ENCODE data around the gene LAPTM4A.
"Not testable (repeated sequence)": the region's sequence is repeated elsewhere in the genome, so short reads cannot be mapped to it uniquely, and the experiment has no call there.

Gene LAPTM4A

DNA sequence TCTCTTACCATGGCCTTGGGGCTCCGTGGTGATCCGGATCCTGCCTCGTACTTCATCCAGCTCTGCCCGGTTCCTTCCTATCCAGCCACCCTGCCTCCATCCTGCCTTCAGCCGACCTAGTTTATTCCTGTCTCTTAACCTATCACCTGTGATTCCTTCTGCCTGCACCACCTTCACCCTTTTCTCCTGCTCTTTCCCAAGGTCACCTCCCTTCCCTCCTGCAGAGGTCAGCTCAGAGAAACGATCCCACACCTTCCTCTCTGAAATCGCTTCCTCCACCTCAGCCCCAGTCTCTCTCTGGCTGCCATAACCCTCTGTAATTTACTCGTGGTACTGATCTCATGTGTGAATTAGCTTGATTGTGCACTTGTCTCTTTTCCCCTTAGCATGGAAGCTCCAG, 23.5 kb upstream of the LAPTM4A start:
- no peak overlapping the region for H3K4me3 ChIP-seq (ENCODE audit: control insufficient read depth, low read depth, low read length)
- no peak for DNase-seq (ENCODE audit: low read depth)
- TF ChIP-seq CTCF (conservative IDR thresholded peaks at IDR 0.05; ENCODE audit: control insufficient read depth, insufficient read depth, low read depth, low read length), result no peak

GRCh38 chr2:20074046-20074648, 22.7 kb upstream of the LAPTM4A start:
- not testable (repeated sequence) for DNase-seq (ENCODE audit: low read depth); H3K4me3 ChIP-seq (ENCODE audit: control insufficient read depth, low read depth, low read length)

- H3K4me3 ChIP-seq (ENCODE audit: control insufficient read depth, low read depth, low read length), result no peak overlapping the region
- DNase-seq (ENCODE audit: low read depth), result peak; percentile 24
- no peak for TF ChIP-seq CTCF (conservative IDR thresholded peaks at IDR 0.05; ENCODE audit: control insufficient read depth, insufficient read depth, low read depth, low read length)
These were observed 22.0 kb upstream of the LAPTM4A start for GRCh38 chr2:20073460-20073859.

GRCh38 chr2:20072436-20073158, 21.2 kb upstream of the LAPTM4A start:
- H3K4me3 ChIP-seq (ENCODE audit: control insufficient read depth, low read depth, low read length), result peak overlapping the region; percentile 8
- TF ChIP-seq CTCF (conservative IDR thresholded peaks at IDR 0.05; ENCODE audit: control insufficient read depth, insufficient read depth, low read depth, low read length), result no peak
- no peak for DNase-seq (ENCODE audit: low read depth)

DNA sequence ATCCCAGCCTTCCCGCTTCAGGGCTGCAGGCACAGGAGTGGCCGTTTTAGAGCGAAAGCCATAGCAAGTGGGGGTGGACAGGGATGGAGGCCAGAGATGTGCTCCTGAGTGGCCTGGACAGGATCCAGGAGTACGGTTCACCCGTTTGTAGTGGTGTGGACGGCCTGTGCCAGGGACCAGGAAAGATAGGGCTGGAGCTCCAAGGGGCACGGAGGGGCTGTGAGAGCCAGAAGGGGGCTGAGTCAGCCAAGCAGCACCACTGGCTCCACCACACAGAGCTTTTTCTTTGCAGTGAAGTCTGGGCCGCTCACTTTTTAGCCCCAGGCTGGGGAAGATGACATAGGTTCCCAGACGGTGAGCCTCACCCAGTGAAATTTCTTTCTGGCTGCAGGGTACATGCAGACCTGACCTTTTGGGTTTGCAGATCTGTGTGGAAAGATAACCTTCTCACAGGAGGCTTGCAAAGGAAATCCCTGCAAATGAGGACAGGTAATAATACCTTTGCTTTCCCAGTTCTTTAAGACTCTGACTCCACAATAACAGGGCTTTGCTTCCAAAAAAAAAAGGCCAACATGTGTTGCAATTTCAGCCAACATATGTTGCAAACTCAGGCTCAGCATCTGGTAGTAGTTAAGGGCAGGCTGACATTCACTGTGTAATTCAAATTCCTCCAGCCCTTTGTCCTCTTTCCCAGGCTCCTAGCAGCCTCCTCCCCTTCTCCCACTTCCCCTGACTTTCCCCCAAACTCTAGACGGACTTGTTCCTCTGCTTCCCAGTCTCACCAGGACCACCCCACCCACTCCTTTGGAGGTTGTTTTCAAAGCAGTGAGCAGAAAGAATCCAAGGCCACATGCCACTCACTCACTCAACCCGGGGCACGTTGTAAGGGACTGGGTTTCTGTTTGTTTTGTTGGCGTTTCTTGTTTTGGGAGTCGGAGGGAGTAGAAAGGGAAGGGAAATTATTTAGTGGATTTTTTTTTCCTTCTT, 20.3 kb upstream of the LAPTM4A start:
- TF ChIP-seq CTCF (conservative IDR thresholded peaks at IDR 0.05; ENCODE audit: control insufficient read depth, insufficient read depth, low read depth, low read length), result no peak
- peak overlapping the region; percentile 20 for H3K4me3 ChIP-seq (ENCODE audit: control insufficient read depth, low read depth, low read length)
- DNase-seq (ENCODE audit: low read depth), result peak; percentile 99

GRCh38 chr2:20069756-20070155, 18.3 kb upstream of the LAPTM4A start:
- no peak for TF ChIP-seq CTCF (conservative IDR thresholded peaks at IDR 0.05; ENCODE audit: control insufficient read depth, insufficient read depth, low read depth, low read length)
- no peak for DNase-seq (ENCODE audit: low read depth)
- no peak overlapping the region for H3K4me3 ChIP-seq (ENCODE audit: control insufficient read depth, low read depth, low read length)

All from fibroblast of mammary gland (primary cell).